OCI-LY7 (cell line): ENCODE results near the gene AWAT2. TPM values are rescaled to one million over a fixed set of nuclear protein-coding genes. Genes with fewer than 3 reads are reported as not detected.

Experiments
- BruUV-seq: library from RNA; stranded (reverse); fragments of 400-500 nt; replicated peaks from 2 replicates; lab custom pipeline; 2021; lab: Mats Ljungman, UMichigan
- CTCF ChIA-PET: fragments of 300-600 bp; sonication (Branson Sonifier 250); formaldehyde crosslinking; loops from one replicate; lab custom pipeline; 2022; ENCODE audit warnings: antibody characterized with exemption; ENCODE audit not compliant: unreplicated experiment; lab: Charles Lee
- POLR2A ChIA-PET: fragments of 300-600 bp; sonication (Branson Sonifier 250); formaldehyde crosslinking; loops from one replicate; lab custom pipeline; 2022; ENCODE audit warnings: antibody characterized with exemption; lab: Charles Lee
- DNase-seq: peaks from one replicate; pipeline ENCODE4 v3.0.0-alpha.2; 2015; ENCODE audit warnings: low spot score
- H2AFZ ChIP-seq: fragments of 200-600 bp; sonication (generic), shearing (Covaris generic); 2 replicates; pipeline ENCODE4 v1.6.1; 2014; ENCODE audit warnings: mild to moderate bottlenecking, antibody characterized with exemption, low read length, moderate library complexity
- H3K27ac ChIP-seq: fragments of 200-600 bp; sonication (generic); 2 replicates; pipeline ENCODE4 v1.5.1; 2014; ENCODE audit warnings: mixed run types, low read depth, mild to moderate bottlenecking, moderate library complexity, low read length, inconsistent platforms; ENCODE audit not compliant: poor library complexity, severe bottlenecking
- H3K36me3 ChIP-seq: fragments of 200-600 bp; sonication (generic); 2 replicates; pipeline ENCODE4 v1.6.1; 2014; ENCODE audit warnings: mild to moderate bottlenecking, antibody characterized with exemption, low read length, moderate library complexity, mixed read lengths; ENCODE audit not compliant: insufficient read depth
- H3K4me1 ChIP-seq: fragments of 200-600 bp; sonication (generic); 2 replicates; pipeline ENCODE4 v1.5.1; 2014; ENCODE audit warnings: mild to moderate bottlenecking, low read length; ENCODE audit not compliant: insufficient read depth, poor library complexity, severe bottlenecking
- H3K4me2 ChIP-seq: fragments of 200-600 bp; sonication (generic); 2 replicates; pipeline ENCODE4 v1.6.1; 2014; ENCODE audit warnings: mild to moderate bottlenecking, low read length
- H3K4me3 ChIP-seq: fragments of 200-600 bp; sonication (generic); 2 replicates; pipeline ENCODE4 v1.5.1; 2014; ENCODE audit warnings: mild to moderate bottlenecking, low read depth, low read length; ENCODE audit not compliant: poor library complexity, severe bottlenecking
- H3K79me2 ChIP-seq: fragments of 200-600 bp; sonication (generic); 2 replicates; pipeline ENCODE4 v1.6.1; 2016; ENCODE audit warnings: low read depth, mild to moderate bottlenecking, low read length, moderate library complexity, mixed read lengths; ENCODE audit not compliant: insufficient read depth
- H3K9me2 ChIP-seq: fragments of 200-600 bp; sonication (generic); 2 replicates; pipeline ENCODE4 v1.6.1; 2016; ENCODE audit warnings: mild to moderate bottlenecking, low read length, mixed read lengths; ENCODE audit not compliant: insufficient read depth
- H3K9me3 ChIP-seq: fragments of 200-600 bp; sonication (generic); 2 replicates; pipeline ENCODE4 v1.6.1; 2014; ENCODE audit warnings: mild to moderate bottlenecking, mixed run types, low read length, mixed read lengths
- H4K20me1 ChIP-seq: fragments of 200-600 bp; sonication (generic); 2 replicates; pipeline ENCODE4 v1.6.1; 2014; ENCODE audit warnings: mild to moderate bottlenecking, antibody characterized with exemption, low read length, moderate library complexity, mixed read lengths; ENCODE audit not compliant: insufficient read depth
- EZH2phosphoT487 ChIP-seq: fragments of 200-600 bp; sonication (generic); IDR thresholded peaks from 2 replicates; pipeline ENCODE4 v1.6.1; 2018; ENCODE audit warnings: low read depth, borderline replicate concordance, mild to moderate bottlenecking, mixed run types, antibody characterized with exemption, low read length, moderate library complexity, mixed read lengths
- intact Hi-C: fragments of 100-400 bp; cut with micrococcal nuclease; formaldehyde crosslinking; loops from one replicate; pipeline ENCODE4 v1.10.0; 2022; ENCODE audit not compliant: unreplicated experiment
- total RNA-seq, 2 experiments: library from RNA; depleted of rRNA in 1 of 2; stranded (reverse); fragments of >200 nt in 1 of 2; shearing (Covaris generic) in 1 of 2; gene quantifications; 2 replicates each; pipeline ENCODE4 v1.2.3, GENCODE V29; 2014 to 2022
- TF ChIP-seq, protein P1 (sequence below): fragments of 200-600 bp; sonication (generic); conservative IDR thresholded peaks from 2 replicates; pipeline ENCODE4 v1.5.1; 2014; ENCODE audit warnings: mild to moderate bottlenecking, antibody characterized with exemption, low read length, moderate library complexity, mixed read lengths

AWAT2 gene
- total RNA-seq, 2 experiments from 2014 or later: not detected

DNA sequence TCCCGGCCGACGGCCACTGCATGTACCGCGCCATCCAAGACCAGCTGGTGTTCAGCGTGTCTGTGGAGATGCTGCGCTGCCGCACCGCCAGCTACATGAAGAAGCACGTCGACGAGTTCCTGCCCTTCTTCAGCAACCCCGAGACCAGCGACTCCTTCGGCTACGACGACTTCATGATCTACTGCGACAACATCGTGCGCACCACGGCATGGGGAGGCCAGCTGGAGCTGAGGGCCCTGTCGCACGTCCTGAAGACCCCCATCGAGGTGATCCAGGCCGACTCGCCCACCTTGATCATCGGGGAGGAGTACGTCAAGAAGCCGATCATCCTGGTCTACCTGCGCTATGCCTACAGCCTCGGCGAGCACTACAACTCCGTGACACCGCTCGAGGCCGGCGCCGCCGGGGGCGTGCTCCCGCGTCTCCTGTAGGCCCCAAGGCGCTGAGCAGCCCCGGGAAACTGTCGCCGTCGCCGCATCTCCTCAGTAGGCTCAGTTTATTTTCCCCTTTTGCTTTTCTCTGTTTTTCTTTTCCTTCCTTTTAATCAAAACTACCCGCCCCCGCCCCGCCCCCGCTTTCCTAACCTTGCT lies 13.3 kb upstream of the AWAT2 start:
- ChIA-PET CTCF (no interaction called here), POLR2A (no interaction called here)
- H3K4me2 ChIP-seq: no peak overlapping the region
- intact Hi-C loops: no loop called here
- H3K27ac ChIP-seq: no peak overlapping the region
- no peaks in the 10 kb centered on the region for H3K9me2 ChIP-seq
- H3K4me1 ChIP-seq: no peaks in the 10 kb centered on the region
- no peaks in the 10 kb centered on the region for H3K9me3 ChIP-seq
- no peak overlapping the region for H2AFZ ChIP-seq
- DNase-seq: no peak
- BruUV-seq: no TSS peak
- no peak for TF ChIP-seq EZH2phosphoT487
- TF ChIP-seq, protein P1, sequence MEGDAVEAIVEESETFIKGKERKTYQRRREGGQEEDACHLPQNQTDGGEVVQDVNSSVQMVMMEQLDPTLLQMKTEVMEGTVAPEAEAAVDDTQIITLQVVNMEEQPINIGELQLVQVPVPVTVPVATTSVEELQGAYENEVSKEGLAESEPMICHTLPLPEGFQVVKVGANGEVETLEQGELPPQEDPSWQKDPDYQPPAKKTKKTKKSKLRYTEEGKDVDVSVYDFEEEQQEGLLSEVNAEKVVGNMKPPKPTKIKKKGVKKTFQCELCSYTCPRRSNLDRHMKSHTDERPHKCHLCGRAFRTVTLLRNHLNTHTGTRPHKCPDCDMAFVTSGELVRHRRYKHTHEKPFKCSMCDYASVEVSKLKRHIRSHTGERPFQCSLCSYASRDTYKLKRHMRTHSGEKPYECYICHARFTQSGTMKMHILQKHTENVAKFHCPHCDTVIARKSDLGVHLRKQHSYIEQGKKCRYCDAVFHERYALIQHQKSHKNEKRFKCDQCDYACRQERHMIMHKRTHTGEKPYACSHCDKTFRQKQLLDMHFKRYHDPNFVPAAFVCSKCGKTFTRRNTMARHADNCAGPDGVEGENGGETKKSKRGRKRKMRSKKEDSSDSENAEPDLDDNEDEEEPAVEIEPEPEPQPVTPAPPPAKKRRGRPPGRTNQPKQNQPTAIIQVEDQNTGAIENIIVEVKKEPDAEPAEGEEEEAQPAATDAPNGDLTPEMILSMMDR: no peak
- H3K36me3 ChIP-seq: no peaks in the 10 kb centered on the region
- H3K79me2 ChIP-seq: no peaks in the 10 kb centered on the region
- no peaks in the 10 kb centered on the region for H4K20me1 ChIP-seq
- H3K4me3 ChIP-seq: no peak overlapping the region

DNA sequence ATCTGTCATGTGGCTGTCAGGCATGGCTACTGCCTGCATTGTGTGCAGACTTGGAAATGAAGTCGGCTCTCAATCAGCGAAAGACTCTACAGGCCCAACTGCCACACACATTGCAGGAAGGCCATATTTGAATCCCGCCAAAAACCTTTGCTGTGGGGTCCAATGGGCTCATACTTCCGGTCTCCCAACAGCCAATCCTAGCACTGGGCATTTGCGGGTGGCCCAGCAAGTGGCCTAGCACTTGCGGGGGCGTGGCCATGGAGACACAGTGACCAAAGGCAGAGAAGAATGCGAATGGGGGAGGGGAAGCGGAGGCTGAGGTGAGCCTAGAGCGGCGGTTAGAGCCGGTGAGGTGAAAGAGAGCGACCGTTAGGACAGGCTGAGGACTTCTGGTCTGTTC lies 12.3 kb upstream of the AWAT2 start, which contains the start of gene OTUD6A:
OTUD6A (plus strand) TSS at position 382 of the 400 bp plus-strand sequence. CDS start 68 bp downstream, outside the sequence.
- Histone ChIP-seq H3K27ac (no peak within 1 kb of the TSS), H3K9me2 (no peaks in the 10 kb centered on the region), H4K20me1 (no peaks in the 10 kb centered on the region), H3K4me3 (no peak within 1 kb of the TSS), H3K36me3 (no peaks in the 10 kb centered on the region), H3K4me2 (no peak within 1 kb of the TSS), H2AFZ (no peak within 1 kb of the TSS), H3K4me1 (no peaks in the 10 kb centered on the region), H3K79me2 (no peaks in the 10 kb centered on the region), H3K9me3 (no peaks in the 10 kb centered on the region)
- TF ChIP-seq EZH2phosphoT487: no peak
- TF ChIP-seq, protein P1: no peak
- no peak for DNase-seq
- no TSS peak for BruUV-seq
- ChIA-PET POLR2A (no interaction called here), CTCF (no interaction called here)
- intact Hi-C loops: no loop called here

DNA sequence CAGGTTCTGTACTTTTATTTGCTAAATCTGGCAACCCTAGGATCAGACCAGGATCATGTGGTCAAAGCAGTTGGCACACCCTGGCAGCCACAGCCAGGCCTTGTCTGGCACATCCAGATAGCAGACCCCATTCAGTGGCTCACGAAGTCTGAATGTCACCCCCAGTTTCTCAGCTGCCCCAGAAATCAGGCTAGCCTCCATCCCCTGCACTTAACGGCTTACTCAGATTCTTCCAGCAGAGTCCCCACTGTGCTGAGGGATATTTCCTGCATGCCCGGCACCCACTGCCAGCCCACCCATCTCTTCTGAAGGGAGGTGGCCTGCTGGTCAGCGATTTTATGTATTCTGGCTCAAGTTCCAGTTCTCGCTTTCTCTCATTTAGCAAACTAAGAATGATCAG lies 4.7 kb upstream of the AWAT2 start:
- no peak overlapping the region for H3K4me3 ChIP-seq
- BruUV-seq: no TSS peak
- no peak overlapping the region for H3K4me2 ChIP-seq
- H3K9me2 ChIP-seq: no peaks in the 10 kb centered on the region
- CTCF ChIA-PET: no interaction called here
- no peak overlapping the region for H2AFZ ChIP-seq
- no peak for DNase-seq
- H3K79me2 ChIP-seq: no peaks in the 10 kb centered on the region
- no peaks in the 10 kb centered on the region for H3K4me1 ChIP-seq
- intact Hi-C loops: no loop called here
- no peaks in the 10 kb centered on the region for H4K20me1 ChIP-seq
- H3K27ac ChIP-seq: no peak overlapping the region
- no peaks in the 10 kb centered on the region for H3K9me3 ChIP-seq
- no peaks in the 10 kb centered on the region for H3K36me3 ChIP-seq
- TF ChIP-seq, protein P1: no peak
- TF ChIP-seq EZH2phosphoT487: no peak
- POLR2A ChIA-PET: no interaction called here
